Measurements from ENCODE around the gene DYSF. TPM values are rescaled to one million over a fixed set of nuclear protein-coding genes. Genes with fewer than 3 reads are reported as not detected.

Gene DYSF
- total RNA-seq, 1 experiment from 2014 or later, result 0.31 TPM

DNA sequence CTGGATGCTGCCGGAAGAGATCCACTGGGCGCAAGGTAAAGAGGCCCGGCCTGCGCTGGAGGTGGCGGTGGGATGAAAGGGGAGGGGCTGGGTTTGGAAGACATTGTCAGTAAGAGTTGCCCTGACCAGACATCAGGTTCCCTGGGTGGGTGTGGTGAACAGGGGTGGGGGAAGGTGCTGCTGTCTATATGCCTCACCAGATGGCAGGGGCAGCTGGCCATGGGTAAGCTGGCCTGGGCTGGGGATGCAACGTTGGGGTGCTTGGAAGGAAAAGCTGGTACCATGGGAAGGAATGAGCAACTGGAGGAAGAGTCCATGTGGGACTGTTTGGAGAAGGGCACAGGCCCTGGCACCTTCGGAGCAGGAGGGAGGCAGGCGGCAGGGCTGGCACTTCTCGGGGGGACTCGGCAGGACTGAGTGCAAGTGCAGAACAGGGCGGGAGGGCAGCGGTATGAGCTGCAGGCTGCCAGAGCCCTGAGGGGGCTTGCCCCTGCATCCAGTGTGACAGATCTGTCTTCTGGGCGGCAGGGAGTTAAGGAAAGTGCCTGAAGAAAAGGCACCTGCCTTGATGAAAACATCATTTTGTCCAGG lies 146.4 kb downstream of the DYSF start:
- no peaks in the 10 kb centered on the region for H3K27me3 ChIP-seq (ENCODE audit: control insufficient read depth, insufficient read depth, low read length)
- ChIA-PET CTCF (no interaction called here), POLR2A (no interaction called here)
- intact Hi-C loops (cut with micrococcal nuclease; ENCODE audit: unreplicated experiment) (no loop called here), in situ Hi-C loops (cut with HindIII; ENCODE audit: low pct_unique_long_range_greater_than_20kb, low sequenced_read_pairs) (no loop called here)
- no peaks in the 10 kb centered on the region for H3K36me3 ChIP-seq (ENCODE audit: control insufficient read depth, insufficient read depth, low read length)
- BruUV-seq (replicated peaks), result no TSS peak
- no peaks in the 10 kb centered on the region for H3K9me3 ChIP-seq (ENCODE audit: control insufficient read depth, insufficient read depth, low read depth, low read length)
- DNase-seq (ENCODE audit: low read depth, low spot score), result no peak
- TF ChIP-seq POLR2AphosphoS5 (IDR thresholded peaks at IDR 0.05; ENCODE audit: low read depth, low read length), result no peak
- no peak for TF ChIP-seq SIN3A (IDR thresholded peaks at IDR 0.05; ENCODE audit: borderline replicate concordance, insufficient read depth, low read depth, low read length)
- no peak for TF ChIP-seq TCF7L2 (IDR thresholded peaks at IDR 0.05; ENCODE audit: low read depth, low read length)
- no peak for ATAC-seq
- no peak overlapping the region for H3K27ac ChIP-seq (ENCODE audit: low read length)
- no peaks in the 10 kb centered on the region for H3K4me1 ChIP-seq (ENCODE audit: control insufficient read depth, insufficient read depth, low read length)
- no peak overlapping the region for H3K4me3 ChIP-seq (ENCODE audit: low read depth in 2 of 2, low read length in 2 of 2)

DNA sequence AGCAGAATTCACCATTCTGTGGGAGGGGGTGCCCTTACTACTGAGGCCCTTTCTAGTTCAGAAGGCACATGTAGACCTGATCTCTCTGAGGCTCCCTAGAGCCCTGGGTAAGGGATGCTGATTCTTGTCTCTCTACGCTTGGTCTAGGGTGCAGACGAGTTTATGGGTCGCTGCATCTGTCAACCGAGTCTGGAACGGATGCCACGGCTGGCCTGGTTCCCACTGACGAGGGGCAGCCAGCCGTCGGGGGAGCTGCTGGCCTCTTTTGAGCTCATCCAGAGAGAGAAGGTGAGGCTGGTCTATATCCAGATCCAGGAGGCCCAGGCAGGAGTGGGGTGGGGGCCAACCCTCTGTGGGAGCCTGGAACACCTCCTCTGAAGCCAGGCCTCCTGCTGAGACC lies 147.2 kb downstream of the DYSF start:
- DNase-seq (ENCODE audit: low read depth, low spot score) (no peak), ATAC-seq (no peak)
- H3K4me3 ChIP-seq (ENCODE audit: low read depth in 2 of 2, low read length in 2 of 2), result no peak overlapping the region
- no peaks in the 10 kb centered on the region for H3K27me3 ChIP-seq (ENCODE audit: control insufficient read depth, insufficient read depth, low read length)
- in situ Hi-C loops (cut with HindIII; ENCODE audit: low pct_unique_long_range_greater_than_20kb, low sequenced_read_pairs) (no loop called here), intact Hi-C loops (cut with micrococcal nuclease; ENCODE audit: unreplicated experiment) (no loop called here)
- no peaks in the 10 kb centered on the region for H3K36me3 ChIP-seq (ENCODE audit: control insufficient read depth, insufficient read depth, low read length)
- BruUV-seq (replicated peaks), result no TSS peak
- ChIA-PET CTCF (no interaction called here), POLR2A (no interaction called here)
- H3K9me3 ChIP-seq (ENCODE audit: control insufficient read depth, insufficient read depth, low read depth, low read length), result no peaks in the 10 kb centered on the region
- no peak for TF ChIP-seq TCF7L2 (IDR thresholded peaks at IDR 0.05; ENCODE audit: low read depth, low read length)
- no peak for TF ChIP-seq POLR2AphosphoS5 (IDR thresholded peaks at IDR 0.05; ENCODE audit: low read depth, low read length)
- TF ChIP-seq, protein P1, sequence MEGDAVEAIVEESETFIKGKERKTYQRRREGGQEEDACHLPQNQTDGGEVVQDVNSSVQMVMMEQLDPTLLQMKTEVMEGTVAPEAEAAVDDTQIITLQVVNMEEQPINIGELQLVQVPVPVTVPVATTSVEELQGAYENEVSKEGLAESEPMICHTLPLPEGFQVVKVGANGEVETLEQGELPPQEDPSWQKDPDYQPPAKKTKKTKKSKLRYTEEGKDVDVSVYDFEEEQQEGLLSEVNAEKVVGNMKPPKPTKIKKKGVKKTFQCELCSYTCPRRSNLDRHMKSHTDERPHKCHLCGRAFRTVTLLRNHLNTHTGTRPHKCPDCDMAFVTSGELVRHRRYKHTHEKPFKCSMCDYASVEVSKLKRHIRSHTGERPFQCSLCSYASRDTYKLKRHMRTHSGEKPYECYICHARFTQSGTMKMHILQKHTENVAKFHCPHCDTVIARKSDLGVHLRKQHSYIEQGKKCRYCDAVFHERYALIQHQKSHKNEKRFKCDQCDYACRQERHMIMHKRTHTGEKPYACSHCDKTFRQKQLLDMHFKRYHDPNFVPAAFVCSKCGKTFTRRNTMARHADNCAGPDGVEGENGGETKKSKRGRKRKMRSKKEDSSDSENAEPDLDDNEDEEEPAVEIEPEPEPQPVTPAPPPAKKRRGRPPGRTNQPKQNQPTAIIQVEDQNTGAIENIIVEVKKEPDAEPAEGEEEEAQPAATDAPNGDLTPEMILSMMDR (IDR thresholded peaks at IDR 0.05), result no peak
- no peak for TF ChIP-seq REST (IDR thresholded peaks at IDR 0.05; ENCODE audit: insufficient read depth in 1 of 2, low read depth in 2 of 2, low read length in 1 of 2)
- no peak for TF ChIP-seq SIN3A (IDR thresholded peaks at IDR 0.05; ENCODE audit: borderline replicate concordance, insufficient read depth, low read depth, low read length)
- H3K27ac ChIP-seq (ENCODE audit: low read length), result no peak overlapping the region
- H3K4me1 ChIP-seq (ENCODE audit: control insufficient read depth, insufficient read depth, low read length), result no peaks in the 10 kb centered on the region
